Measurements from ENCODE around the gene ATF4. TPM values are rescaled to one million over a fixed set of nuclear protein-coding genes. Genes with fewer than 3 reads are reported as not detected.
"Not testable (repeated sequence)": the region's sequence is repeated elsewhere in the genome, so short reads cannot be mapped to it uniquely, and the experiment has no call there.

Gene ATF4
- polyA plus RNA-seq, 1 donor from 2014 or later: 186 TPM

DNA sequence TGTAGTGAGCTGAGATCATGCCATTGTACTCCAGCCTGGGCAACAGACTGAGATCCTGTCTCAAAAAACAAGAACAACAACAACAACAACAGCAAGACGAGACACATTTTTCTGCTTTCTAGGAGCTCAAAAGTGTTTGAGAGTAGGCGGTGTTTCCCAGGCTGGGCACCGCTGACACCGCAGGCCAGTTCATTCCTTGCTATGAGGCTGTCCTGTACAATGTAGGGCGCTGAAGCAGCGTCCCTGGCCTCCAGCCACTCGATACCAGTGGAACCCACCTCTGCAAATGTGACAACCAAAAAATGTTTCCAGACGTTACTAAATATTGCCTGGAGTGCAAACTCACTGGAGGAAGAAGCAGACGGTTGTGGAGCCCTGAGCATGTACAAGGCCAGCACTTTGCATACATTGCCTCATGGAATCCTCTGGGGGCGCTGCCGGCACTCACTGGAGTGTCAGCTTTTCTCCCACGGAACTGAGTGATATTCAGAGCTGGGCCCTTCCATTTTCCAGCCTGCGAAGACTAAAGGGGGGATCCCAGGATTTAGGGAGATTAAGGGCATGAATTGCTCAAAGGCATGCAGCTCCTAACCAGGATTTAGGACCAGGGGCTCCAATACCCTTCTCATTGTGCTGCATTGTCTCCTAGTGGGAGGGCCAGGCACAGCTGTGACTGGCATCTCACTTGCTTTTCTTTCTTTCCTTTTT, 24.1 kb upstream of the ATF4 start:
- Mint-ChIP-seq H3K36me3 (no peaks in the 10 kb centered on the region), H3K4me3 (peak overlapping the region in 1 of 4 donors; percentile 3), H3K27ac (peak overlapping the region; percentile 25 to 52 (median 31)), H3K4me1 (peaks cover 10 to 14% (median 11%) of the 10 kb centered on the region in 3 donors), H3K9me3 (no peaks in the 10 kb centered on the region), H3K27me3 (no peaks in the 10 kb centered on the region)

DNA sequence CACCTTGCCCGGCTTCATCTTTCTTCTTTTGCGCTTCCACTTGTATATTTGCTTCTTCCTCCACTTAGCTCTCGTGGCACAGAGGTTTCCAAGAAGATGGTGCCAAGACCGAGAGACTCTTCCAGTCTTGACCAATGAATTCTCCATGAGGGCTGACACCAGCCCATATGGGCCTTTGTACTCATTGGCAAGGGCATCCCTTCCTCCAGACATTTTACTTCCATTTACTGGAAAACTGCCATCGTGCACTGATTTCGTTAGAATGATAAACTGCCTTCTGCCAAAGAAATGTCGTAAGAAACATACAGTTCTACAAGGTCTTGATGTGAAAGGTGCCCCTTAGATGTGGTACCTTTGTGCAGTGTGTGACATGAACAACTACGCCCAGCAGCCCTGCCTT, 22.9 kb upstream of the ATF4 start:
- Mint-ChIP-seq H3K4me1 (peaks cover 14 to 19% (median 16%) of the 10 kb centered on the region in 3 donors), H3K27ac (peak overlapping the region in 1 of 3 donors; percentile 21), H3K36me3 (peaks cover 2% of the 10 kb centered on the region), H3K27me3 (no peaks in the 10 kb centered on the region), H3K4me3 (no peak overlapping the region), H3K9me3 (no peaks in the 10 kb centered on the region)

DNA sequence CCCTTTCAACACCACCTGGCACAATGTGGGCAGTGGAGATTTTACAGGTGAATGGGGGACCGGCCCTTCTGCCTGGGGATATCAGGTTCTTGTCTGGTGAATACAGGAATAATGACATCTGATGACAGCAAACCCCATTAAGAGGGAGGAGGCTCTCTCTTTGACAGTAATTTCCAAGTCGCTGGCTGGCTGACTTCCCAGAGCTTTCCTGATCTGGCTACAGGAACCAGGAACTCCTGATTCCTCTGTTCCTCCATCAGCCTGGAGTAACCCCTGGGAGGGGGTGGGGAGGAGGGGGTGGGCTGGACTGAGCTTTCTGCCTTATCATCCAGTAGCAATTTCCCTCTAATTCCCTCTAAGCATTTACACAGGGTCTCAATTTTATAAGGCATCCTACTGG, 22.0 kb upstream of the ATF4 start:
- H3K27me3 Mint-ChIP-seq: no peaks in the 10 kb centered on the region
- peaks cover 2% of the 10 kb centered on the region for H3K36me3 Mint-ChIP-seq
- no peak overlapping the region for H3K27ac Mint-ChIP-seq
- peaks cover 18% of the 10 kb centered on the region in 3 donors for H3K4me1 Mint-ChIP-seq
- H3K9me3 Mint-ChIP-seq: no peaks in the 10 kb centered on the region
- H3K4me3 Mint-ChIP-seq: no peak overlapping the region

GRCh38 chr22:39498802-39499201, 21.6 kb upstream of the ATF4 start:
- Mint-ChIP-seq H3K36me3 (peaks cover 5% of the 10 kb centered on the region), H3K9me3 (no peaks in the 10 kb centered on the region), H3K27ac (no peak overlapping the region), H3K4me1 (peaks cover 19 to 20% (median 19%) of the 10 kb centered on the region in 3 donors), H3K27me3 (no peaks in the 10 kb centered on the region), H3K4me3 (peak overlapping the region in 1 of 4 donors; percentile 26)

- peaks cover 6% of the 10 kb centered on the region for H3K36me3 Mint-ChIP-seq
- peak overlapping the region in 2 of 3 donors; percentile 39 to 51 for H3K27ac Mint-ChIP-seq
- H3K4me3 Mint-ChIP-seq: peak overlapping the region in 1 of 4 donors; percentile 59
Measured at GRCh38 chr22:39500101-39500500, 20.3 kb upstream of the ATF4 start.

GRCh38 chr22:39501644-39502108, 18.7 kb upstream of the ATF4 start:
- Mint-ChIP-seq H3K27me3 (no peaks in the 10 kb centered on the region), H3K27ac (peak overlapping the region; percentile 5 to 93 (median 92)), H3K36me3 (peaks cover 11% of the 10 kb centered on the region), H3K4me3 (peak overlapping the region; percentile 87 to 99 (median 96)), H3K9me3 (no peaks in the 10 kb centered on the region), H3K4me1 (peaks cover 22 to 26% (median 23%) of the 10 kb centered on the region in 3 donors)

More at GRCh38 chr22:39500101-39500500, 20.3 kb upstream of the ATF4 start:
- peaks cover 19 to 22% (median 19%) of the 10 kb centered on the region in 3 donors for H3K4me1 Mint-ChIP-seq
- no peaks in the 10 kb centered on the region for H3K9me3 Mint-ChIP-seq
- no peaks in the 10 kb centered on the region for H3K27me3 Mint-ChIP-seq

- peak within 1 kb of the TSS; percentile 75 to 93 (median 92) for H3K27ac Mint-ChIP-seq
- no peaks in the 10 kb centered on the region for H3K9me3 Mint-ChIP-seq
- peaks cover 11% of the 10 kb centered on the region for H3K36me3 Mint-ChIP-seq
- H3K27me3 Mint-ChIP-seq: no peaks in the 10 kb centered on the region
- peak within 1 kb of the TSS; percentile 87 to 99 (median 96) for H3K4me3 Mint-ChIP-seq
- H3K4me1 Mint-ChIP-seq: peaks cover 23 to 25% (median 25%) of the 10 kb centered on the region in 3 donors
Measured at GRCh38 chr22:39502109-39502788, 18.1 kb upstream of the ATF4 start, which contains the start of gene MIEF1. Gene MIEF1 (plus strand): TSS chr22:39502290. CDS start chr22:39511295, 9,005 bp downstream.

- H3K36me3 Mint-ChIP-seq: peaks cover 11% of the 10 kb centered on the region
- H3K4me1 Mint-ChIP-seq: peaks cover 23 to 25% (median 24%) of the 10 kb centered on the region in 3 donors
- H3K27me3 Mint-ChIP-seq: no peaks in the 10 kb centered on the region
- H3K4me3 Mint-ChIP-seq: peak overlapping the region; percentile 87 to 99 (median 96)
- peak overlapping the region; percentile 39 to 93 (median 75) for H3K27ac Mint-ChIP-seq
- no peaks in the 10 kb centered on the region for H3K9me3 Mint-ChIP-seq
Measured at GRCh38 chr22:39502789-39503409, 17.5 kb upstream of the ATF4 start.

DNA sequence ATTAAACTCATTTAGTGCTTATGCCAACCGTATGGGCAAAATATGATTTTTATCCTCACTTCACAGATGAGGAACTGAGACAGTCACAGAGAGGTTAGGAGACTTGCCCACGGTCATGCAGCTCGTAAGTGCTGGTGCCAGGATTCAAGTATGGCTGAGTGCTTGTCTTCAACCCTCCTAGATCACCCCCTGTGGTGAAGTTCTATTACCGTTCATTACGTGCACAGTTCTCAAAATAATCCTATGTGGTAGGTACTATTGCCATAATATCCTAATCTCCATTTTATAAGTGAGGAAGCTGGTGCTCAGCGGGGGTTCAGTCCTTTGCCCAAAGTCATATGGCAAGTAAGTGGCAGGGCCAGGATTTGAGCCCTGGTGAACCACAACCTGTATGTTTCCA, 16.7 kb upstream of the ATF4 start:
- Mint-ChIP-seq H3K4me3 (peak overlapping the region; percentile 87 to 98 (median 94)), H3K4me1 (peaks cover 26 to 30% (median 28%) of the 10 kb centered on the region in 3 donors), H3K36me3 (peaks cover 11% of the 10 kb centered on the region), H3K9me3 (no peaks in the 10 kb centered on the region), H3K27ac (peak overlapping the region in 2 of 3 donors; percentile 35 to 75), H3K27me3 (no peaks in the 10 kb centered on the region)

- Mint-ChIP-seq H3K9me3 (no peaks in the 10 kb centered on the region), H3K4me3 (peak overlapping the region; percentile 74 to 98 (median 91)), H3K4me1 (peaks cover 29 to 33% (median 29%) of the 10 kb centered on the region in 3 donors), H3K27ac (peak overlapping the region in 2 of 3 donors; percentile 11 to 35), H3K36me3 (peaks cover 11% of the 10 kb centered on the region), H3K27me3 (no peaks in the 10 kb centered on the region)
Measured at GRCh38 chr22:39504071-39504470, 16.3 kb upstream of the ATF4 start.

DNA sequence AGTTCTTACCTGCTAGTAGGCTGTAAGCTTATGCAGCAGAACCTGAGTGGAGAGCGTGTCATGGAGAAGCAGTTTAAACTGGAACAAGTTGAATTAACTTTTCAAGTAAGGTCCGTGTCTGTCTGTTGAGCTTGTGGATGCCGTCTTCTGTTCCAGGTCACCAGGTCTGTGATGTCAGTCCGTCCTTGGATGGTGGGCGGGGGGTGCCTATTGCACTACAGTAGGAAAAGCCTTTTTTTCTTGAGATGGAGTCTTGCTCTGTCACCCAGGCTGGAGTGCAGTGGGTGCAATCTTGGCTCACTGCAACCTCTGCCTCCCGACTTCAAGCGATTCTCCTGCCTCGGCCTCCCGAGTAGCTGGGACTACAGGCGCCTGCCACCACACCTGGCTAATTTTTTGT, 13.3 kb upstream of the ATF4 start:
- Mint-ChIP-seq H3K4me1 (peaks cover 32 to 39% (median 32%) of the 10 kb centered on the region in 3 donors), H3K36me3 (peaks cover 14% of the 10 kb centered on the region), H3K27ac (peak overlapping the region in 1 of 3 donors; percentile 12)
- not testable (repeated sequence) for H3K4me3 Mint-ChIP-seq, H3K9me3 Mint-ChIP-seq, H3K27me3 Mint-ChIP-seq

GRCh38 chr22:39508393-39508792, 12.0 kb upstream of the ATF4 start:
- peaks cover 12% of the 10 kb centered on the region for H3K36me3 Mint-ChIP-seq
- H3K4me3 Mint-ChIP-seq: peak overlapping the region in 2 of 4 donors; percentile 28 to 63
- H3K4me1 Mint-ChIP-seq: peaks cover 26 to 32% (median 28%) of the 10 kb centered on the region in 3 donors
- no peaks in the 10 kb centered on the region for H3K27me3 Mint-ChIP-seq
- no peaks in the 10 kb centered on the region for H3K9me3 Mint-ChIP-seq
- peak overlapping the region in 2 of 3 donors; percentile 13 to 77 for H3K27ac Mint-ChIP-seq

- Mint-ChIP-seq H3K27ac (peak overlapping the region in 1 of 3 donors; percentile 31), H3K36me3 (peaks cover 5% of the 10 kb centered on the region)
Measured at GRCh38 chr22:39510529-39511149, 9.7 kb upstream of the ATF4 start.

DNA sequence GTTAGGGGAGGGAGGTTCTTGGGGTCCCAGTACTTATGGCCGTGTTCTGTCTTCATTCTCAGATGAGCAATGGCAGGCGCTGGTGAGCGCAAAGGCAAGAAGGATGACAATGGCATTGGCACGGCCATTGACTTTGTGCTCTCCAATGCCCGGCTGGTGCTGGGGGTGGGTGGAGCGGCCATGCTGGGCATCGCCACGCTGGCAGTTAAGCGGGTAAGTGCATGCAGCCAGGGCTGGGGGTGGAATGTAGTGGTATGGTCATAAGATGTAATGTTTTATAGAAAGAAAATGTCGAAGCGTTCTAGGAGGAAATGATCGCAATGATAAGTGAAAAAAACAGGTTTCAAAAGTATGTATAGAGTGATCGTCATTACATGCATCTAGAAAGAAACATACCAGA, 9.1 kb upstream of the ATF4 start:
- Mint-ChIP-seq H3K36me3 (peaks cover 5% of the 10 kb centered on the region), H3K9me3 (no peaks in the 10 kb centered on the region), H3K4me3 (peak overlapping the region in 1 of 4 donors; percentile 23), H3K27me3 (no peaks in the 10 kb centered on the region), H3K27ac (peak overlapping the region in 1 of 3 donors; percentile 31), H3K4me1 (peaks cover 23 to 33% (median 31%) of the 10 kb centered on the region in 3 donors)

More at GRCh38 chr22:39510529-39511149, 9.7 kb upstream of the ATF4 start:
- Mint-ChIP-seq H3K9me3 (no peaks in the 10 kb centered on the region), H3K4me1 (peaks cover 24 to 31% (median 31%) of the 10 kb centered on the region in 3 donors), H3K4me3 (peak overlapping the region in 1 of 4 donors; percentile 23), H3K27me3 (no peaks in the 10 kb centered on the region)
